ENCODE results near the gene PRKAA2. TPM values are rescaled to one million over a fixed set of nuclear protein-coding genes. Genes with fewer than 3 reads are reported as not detected.

PRKAA2 gene
- total and polyA plus RNA-seq, 2 of the 13 experiments (the other 11 are each of a cell fraction or from before 2014, with no cell fraction given), result 6.0 to 7.5 TPM

DNA sequence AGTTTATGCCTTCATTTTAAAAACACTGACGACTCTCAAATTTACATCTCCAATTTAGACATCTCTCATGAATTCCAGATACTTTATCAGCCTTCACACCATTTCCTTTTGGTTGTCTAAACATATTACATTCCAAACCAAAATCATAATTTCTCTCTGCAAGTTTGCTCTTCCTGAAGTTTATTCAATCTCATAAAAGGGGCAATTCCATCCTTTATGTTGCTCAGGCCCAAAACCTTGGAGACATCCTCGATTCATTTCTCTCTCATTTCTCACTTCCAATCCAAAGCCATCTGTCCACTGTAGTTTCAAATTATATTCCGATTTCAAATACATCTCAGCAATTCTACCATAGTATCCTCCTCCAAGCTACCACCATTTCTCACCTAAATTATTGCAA, 100.1 kb downstream of the PRKAA2 start:
- POLR2A ChIA-PET, result no interaction called here
- CTCF ChIA-PET (ENCODE audit: low intra/inter-chr PET ratio, low total read pairs), result no interaction called here
- TF ChIP-seq REPIN1 (CRISPR knock-in tag; IDR thresholded peaks at IDR 0.05; ENCODE audit: borderline replicate concordance, low read depth) (no peak), HOXA9 (CRISPR knock-in tag; IDR thresholded peaks at IDR 0.05; ENCODE audit: borderline replicate concordance) (no peak), SP1 (IDR thresholded peaks at IDR 0.05) (no peak), SP1 (CRISPR knock-in tag; IDR thresholded peaks at IDR 0.05) (no peak), ZNF788 (CRISPR knock-in tag; IDR thresholded peaks at IDR 0.05; ENCODE audit: borderline replicate concordance) (no peak), POLR2AphosphoS5 (IDR thresholded peaks at IDR 0.05; ENCODE audit: low read depth, low read length) (no peak), CBX2 (IDR thresholded peaks at IDR 0.05; ENCODE audit: low read depth, low read length) (no peak), CBX2 (CRISPR knock-in tag; IDR thresholded peaks at IDR 0.05; ENCODE audit: low read depth) (no peak), MED13 (CRISPR knock-in tag; IDR thresholded peaks at IDR 0.05) (no peak), ZSCAN30 (CRISPR knock-in tag; IDR thresholded peaks at IDR 0.05) (no peak), REL (CRISPR knock-in tag; conservative IDR thresholded peaks at IDR 0.05) (no peak), SMYD3 (CRISPR knock-in tag; IDR thresholded peaks at IDR 0.05) (no peak), HDAC6 (IDR thresholded peaks at IDR 0.05; ENCODE audit: low read depth, low read length) (no peak), ZNF556 (CRISPR knock-in tag; IDR thresholded peaks at IDR 0.05; ENCODE audit: borderline replicate concordance) (no peak)
- TF ChIP-seq, protein P1, sequence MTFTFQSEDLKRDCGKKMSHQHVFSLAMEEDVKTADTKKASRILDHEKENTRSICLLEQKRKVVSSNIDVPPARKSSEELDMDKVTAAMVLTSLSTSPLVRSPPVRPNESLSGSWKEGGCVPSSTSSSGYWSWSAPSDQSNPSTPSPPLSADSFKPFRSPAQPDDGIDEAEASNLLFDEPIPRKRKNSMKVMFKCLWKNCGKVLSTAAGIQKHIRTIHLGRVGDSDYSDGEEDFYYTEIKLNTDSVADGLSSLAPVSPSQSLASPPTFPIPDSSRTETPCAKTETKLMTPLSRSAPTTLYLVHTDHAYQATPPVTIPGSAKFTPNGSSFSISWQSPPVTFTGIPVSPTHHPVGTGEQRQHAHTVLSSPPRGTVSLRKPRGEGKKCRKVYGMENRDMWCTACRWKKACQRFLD (CRISPR knock-in tag; IDR thresholded peaks at IDR 0.05; ENCODE audit: borderline replicate concordance), result no peak
- TF ChIP-seq, protein P2, sequence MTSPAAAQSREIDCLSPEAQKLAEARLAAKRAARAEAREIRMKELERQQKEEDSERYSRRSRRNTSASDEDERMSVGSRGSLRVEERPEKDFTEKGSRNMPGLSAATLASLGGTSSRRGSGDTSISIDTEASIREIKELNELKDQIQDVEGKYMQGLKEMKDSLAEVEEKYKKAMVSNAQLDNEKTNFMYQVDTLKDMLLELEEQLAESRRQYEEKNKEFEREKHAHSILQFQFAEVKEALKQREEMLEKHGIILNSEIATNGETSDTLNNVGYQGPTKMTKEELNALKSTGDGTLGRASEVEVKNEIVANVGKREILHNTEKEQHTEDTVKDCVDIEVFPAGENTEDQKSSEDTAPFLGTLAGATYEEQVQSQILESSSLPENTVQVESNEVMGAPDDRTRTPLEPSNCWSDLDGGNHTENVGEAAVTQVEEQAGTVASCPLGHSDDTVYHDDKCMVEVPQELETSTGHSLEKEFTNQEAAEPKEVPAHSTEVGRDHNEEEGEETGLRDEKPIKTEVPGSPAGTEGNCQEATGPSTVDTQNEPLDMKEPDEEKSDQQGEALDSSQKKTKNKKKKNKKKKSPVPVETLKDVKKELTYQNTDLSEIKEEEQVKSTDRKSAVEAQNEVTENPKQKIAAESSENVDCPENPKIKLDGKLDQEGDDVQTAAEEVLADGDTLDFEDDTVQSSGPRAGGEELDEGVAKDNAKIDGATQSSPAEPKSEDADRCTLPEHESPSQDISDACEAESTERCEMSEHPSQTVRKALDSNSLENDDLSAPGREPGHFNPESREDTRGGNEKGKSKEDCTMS (CRISPR knock-in tag; conservative IDR thresholded peaks at IDR 0.05), result no peak
- TF ChIP-seq, protein P3, sequence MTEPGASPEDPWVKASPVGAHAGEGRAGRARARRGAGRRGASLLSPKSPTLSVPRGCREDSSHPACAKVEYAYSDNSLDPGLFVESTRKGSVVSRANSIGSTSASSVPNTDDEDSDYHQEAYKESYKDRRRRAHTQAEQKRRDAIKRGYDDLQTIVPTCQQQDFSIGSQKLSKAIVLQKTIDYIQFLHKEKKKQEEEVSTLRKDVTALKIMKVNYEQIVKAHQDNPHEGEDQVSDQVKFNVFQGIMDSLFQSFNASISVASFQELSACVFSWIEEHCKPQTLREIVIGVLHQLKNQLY (CRISPR knock-in tag; IDR thresholded peaks at IDR 0.05), result no peak
- TF ChIP-seq, protein P4, sequence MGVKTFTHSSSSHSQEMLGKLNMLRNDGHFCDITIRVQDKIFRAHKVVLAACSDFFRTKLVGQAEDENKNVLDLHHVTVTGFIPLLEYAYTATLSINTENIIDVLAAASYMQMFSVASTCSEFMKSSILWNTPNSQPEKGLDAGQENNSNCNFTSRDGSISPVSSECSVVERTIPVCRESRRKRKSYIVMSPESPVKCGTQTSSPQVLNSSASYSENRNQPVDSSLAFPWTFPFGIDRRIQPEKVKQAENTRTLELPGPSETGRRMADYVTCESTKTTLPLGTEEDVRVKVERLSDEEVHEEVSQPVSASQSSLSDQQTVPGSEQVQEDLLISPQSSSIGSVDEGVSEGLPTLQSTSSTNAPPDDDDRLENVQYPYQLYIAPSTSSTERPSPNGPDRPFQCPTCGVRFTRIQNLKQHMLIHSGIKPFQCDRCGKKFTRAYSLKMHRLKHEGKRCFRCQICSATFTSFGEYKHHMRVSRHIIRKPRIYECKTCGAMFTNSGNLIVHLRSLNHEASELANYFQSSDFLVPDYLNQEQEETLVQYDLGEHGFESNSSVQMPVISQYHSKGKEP (CRISPR knock-in tag; IDR thresholded peaks at IDR 0.05), result no peak

More for the DNA sequence above, 100.1 kb downstream of the PRKAA2 start:
- Histone ChIP-seq H3K27me3 (ENCODE audit: control insufficient read depth in 1 of 2, insufficient read depth in 2 of 2, low read length in 2 of 2) (no peaks in the 10 kb centered on the region; a peak in 1 of 5 replicates), H3K79me2 (ENCODE audit: insufficient read depth, low read length) (no peaks in the 10 kb centered on the region), H3K4me1 (ENCODE audit: insufficient read depth, low read length) (no peaks in the 10 kb centered on the region), H3K4me3 (replicated peaks in 1 of 3; ENCODE audit: insufficient read depth in 1 of 3, low read depth in 2 of 3, low read length in 3 of 3) (no peak overlapping the region), H3K36me3 (replicated peaks in 1 of 2; ENCODE audit: control insufficient read depth in 1 of 2, insufficient read depth in 2 of 2, low read length in 2 of 2) (no peaks in the 10 kb centered on the region), H2AFZ (ENCODE audit: low read length) (no peak overlapping the region), H3K4me2 (ENCODE audit: low read depth, low read length) (no peak overlapping the region), H4K20me1 (ENCODE audit: insufficient read depth, low read length) (no peaks in the 10 kb centered on the region), H3K27ac (ENCODE audit: extremely low read length, insufficient read depth, low read length) (no peak overlapping the region), H3K9me3 (ENCODE audit: low read length) (no peaks in the 10 kb centered on the region), H3K9ac (ENCODE audit: insufficient read depth, low read depth, low read length) (no peak overlapping the region)
- intact Hi-C loops (cut with micrococcal nuclease; ENCODE audit: unreplicated experiment) (no loop called here), in situ Hi-C loops (cut with HindIII; ENCODE audit: extremely low pct_ligation_motif_present, low pct_unique_long_range_greater_than_20kb) (no loop called here)
- 82% methylated on average over 3 of the region's 3 CpGs for WGBS (ENCODE audit: low lambda C conversion rate)
- ATAC-seq (no peak), FAIRE-seq (no peak), DNase-seq (ENCODE audit: low spot score) (no peak)
- no TSS peak for BruUV-seq (replicated peaks)

Measured in HepG2 (cell line).